ENCODE results near the gene CRIM1. TPM values are rescaled to one million over a fixed set of nuclear protein-coding genes. Genes with fewer than 3 reads are reported as not detected.

Gene CRIM1
- total RNA-seq, 1 donor from 2014 or later = 61.8 TPM

DNA sequence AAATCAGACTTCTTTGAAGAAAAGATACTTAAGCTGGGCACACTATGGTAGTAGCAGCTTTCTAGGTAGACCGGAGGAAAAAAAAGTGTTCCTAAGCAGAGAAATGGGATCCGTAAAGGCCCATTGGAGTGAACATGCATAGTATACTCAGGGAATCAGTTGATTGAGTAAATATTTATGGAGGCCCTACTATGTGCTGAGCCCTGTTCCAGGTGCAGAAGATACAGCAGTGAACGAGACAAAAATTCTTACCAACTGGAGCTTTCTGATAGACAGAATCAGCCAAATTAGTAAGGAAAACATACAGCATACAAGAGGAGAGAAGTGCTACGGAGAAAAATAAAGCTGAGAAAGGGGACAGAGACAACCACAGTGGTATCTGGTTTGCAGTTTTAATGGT lies 28.1 kb downstream of the CRIM1 start:
- Mint-ChIP-seq H3K36me3 (no peaks in the 10 kb centered on the region), H3K27me3 (ENCODE audit: low read depth) (no peaks in the 10 kb centered on the region), H3K4me3 (no peak overlapping the region), H3K27ac (no peak overlapping the region), H3K4me1 (peaks cover 57% of the 10 kb centered on the region), H3K9me3 (no peaks in the 10 kb centered on the region)
- DNase-seq (ENCODE audit: low spot score in 2 of 2, unreplicated experiment in 2 of 2) = no peak
- TF ChIP-seq, protein P1, sequence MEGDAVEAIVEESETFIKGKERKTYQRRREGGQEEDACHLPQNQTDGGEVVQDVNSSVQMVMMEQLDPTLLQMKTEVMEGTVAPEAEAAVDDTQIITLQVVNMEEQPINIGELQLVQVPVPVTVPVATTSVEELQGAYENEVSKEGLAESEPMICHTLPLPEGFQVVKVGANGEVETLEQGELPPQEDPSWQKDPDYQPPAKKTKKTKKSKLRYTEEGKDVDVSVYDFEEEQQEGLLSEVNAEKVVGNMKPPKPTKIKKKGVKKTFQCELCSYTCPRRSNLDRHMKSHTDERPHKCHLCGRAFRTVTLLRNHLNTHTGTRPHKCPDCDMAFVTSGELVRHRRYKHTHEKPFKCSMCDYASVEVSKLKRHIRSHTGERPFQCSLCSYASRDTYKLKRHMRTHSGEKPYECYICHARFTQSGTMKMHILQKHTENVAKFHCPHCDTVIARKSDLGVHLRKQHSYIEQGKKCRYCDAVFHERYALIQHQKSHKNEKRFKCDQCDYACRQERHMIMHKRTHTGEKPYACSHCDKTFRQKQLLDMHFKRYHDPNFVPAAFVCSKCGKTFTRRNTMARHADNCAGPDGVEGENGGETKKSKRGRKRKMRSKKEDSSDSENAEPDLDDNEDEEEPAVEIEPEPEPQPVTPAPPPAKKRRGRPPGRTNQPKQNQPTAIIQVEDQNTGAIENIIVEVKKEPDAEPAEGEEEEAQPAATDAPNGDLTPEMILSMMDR (IDR thresholded peaks at IDR 0.05; ENCODE audit: unreplicated experiment) = no peak

- no peaks in the 10 kb centered on the region for H3K9me3 Mint-ChIP-seq
- TF ChIP-seq, protein P1 (IDR thresholded peaks at IDR 0.05; ENCODE audit: unreplicated experiment) = no peak
- no peak for DNase-seq (ENCODE audit: low spot score in 2 of 2, unreplicated experiment in 2 of 2)
- peaks cover 58% of the 10 kb centered on the region for H3K4me1 Mint-ChIP-seq
- H3K4me3 Mint-ChIP-seq = no peak overlapping the region
- H3K27me3 Mint-ChIP-seq (ENCODE audit: low read depth) = no peaks in the 10 kb centered on the region
- no peaks in the 10 kb centered on the region for H3K36me3 Mint-ChIP-seq
- no peak overlapping the region for H3K27ac Mint-ChIP-seq
Observed at GRCh38 chr2:36384454-36384853, 28.9 kb downstream of the CRIM1 start.

DNA sequence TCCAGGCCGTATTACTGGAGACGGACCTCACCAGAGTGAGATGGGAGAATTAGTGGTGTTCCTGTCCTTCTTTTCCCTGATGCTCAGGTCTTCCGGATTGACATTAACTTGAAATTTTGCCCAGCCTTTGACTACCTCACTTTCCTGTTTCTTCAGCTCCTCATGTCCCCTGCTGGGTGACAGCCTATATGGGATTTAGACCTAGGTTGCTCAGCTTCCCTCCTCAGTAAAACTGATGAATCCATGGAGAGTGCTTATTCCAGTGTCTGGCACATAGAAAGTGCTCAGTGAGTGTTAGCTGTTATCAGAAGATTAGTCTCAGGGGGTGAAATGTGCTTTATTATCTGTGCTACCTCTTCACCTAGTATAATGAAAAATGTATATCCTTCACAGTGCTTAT lies 30.0 kb downstream of the CRIM1 start:
- Mint-ChIP-seq H3K4me1 (peaks cover 50% of the 10 kb centered on the region), H3K9me3 (no peaks in the 10 kb centered on the region), H3K4me3 (no peak overlapping the region), H3K27ac (peak overlapping the region; percentile 41), H3K36me3 (no peaks in the 10 kb centered on the region), H3K27me3 (ENCODE audit: low read depth) (no peaks in the 10 kb centered on the region)
- TF ChIP-seq, protein P1 (IDR thresholded peaks at IDR 0.05; ENCODE audit: unreplicated experiment) = no peak
- DNase-seq (ENCODE audit: low spot score in 2 of 2, unreplicated experiment in 2 of 2) = no peak

DNA sequence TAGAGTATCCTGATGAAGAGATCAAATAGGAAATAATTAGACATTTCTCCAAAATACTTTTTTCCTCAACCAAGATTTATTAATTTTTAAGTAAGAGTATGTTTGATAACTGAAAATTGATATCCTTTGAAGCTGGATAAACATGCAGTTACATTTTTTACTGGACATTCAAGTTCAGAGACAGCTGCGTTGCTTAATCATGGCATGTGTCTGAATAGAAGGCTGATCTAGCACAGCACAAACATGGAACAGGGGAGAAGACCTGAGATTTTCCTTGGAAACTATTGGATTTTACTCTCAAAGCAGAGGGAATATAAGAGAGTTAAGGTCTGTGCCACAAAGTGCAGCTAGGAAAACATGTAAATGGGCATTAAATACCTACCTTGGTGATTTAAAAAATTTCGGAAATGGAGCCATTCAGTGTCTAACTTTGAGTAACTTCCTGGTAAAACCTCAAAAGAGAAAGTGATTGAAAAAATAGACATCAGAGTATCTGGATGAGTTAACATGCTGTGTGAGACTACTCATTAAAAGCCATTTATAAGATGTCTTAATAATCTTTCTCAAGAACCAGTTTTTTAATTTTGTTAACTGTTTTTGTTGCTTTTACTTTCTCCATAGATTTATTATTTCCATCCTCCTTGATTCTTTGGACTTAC lies 31.8 kb downstream of the CRIM1 start:
- DNase-seq (ENCODE audit: low spot score in 2 of 2, unreplicated experiment in 2 of 2) = no peak
- Mint-ChIP-seq H3K27me3 (ENCODE audit: low read depth) (no peaks in the 10 kb centered on the region), H3K27ac (peak overlapping the region; percentile 69), H3K4me1 (peaks cover 45% of the 10 kb centered on the region), H3K9me3 (no peaks in the 10 kb centered on the region), H3K36me3 (no peaks in the 10 kb centered on the region), H3K4me3 (no peak overlapping the region)
- TF ChIP-seq, protein P1 (IDR thresholded peaks at IDR 0.05; ENCODE audit: unreplicated experiment) = no peak

DNA sequence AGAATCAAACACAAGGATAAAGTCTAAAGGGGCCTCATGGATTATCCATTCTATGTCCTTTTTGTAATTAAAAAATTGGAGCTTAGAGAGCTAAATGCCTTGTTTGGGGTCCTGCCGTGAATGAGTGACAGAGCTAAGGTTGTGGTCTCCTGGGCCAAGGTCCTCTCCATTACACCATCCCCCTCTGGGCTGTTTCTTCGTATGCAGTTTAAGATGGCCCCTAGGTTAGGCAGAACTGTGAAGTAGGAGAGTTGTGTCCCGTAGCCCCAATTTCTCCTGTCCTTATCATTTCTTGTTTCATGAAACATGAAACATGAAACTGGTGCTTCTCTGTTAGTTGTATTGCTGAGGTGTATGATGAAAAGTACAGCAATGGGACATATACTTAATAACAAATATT lies 32.9 kb downstream of the CRIM1 start:
- no peaks in the 10 kb centered on the region for H3K27me3 Mint-ChIP-seq (ENCODE audit: low read depth)
- H3K9me3 Mint-ChIP-seq = no peaks in the 10 kb centered on the region
- peak overlapping the region; percentile 81 for H3K27ac Mint-ChIP-seq
- no peaks in the 10 kb centered on the region for H3K36me3 Mint-ChIP-seq
- TF ChIP-seq, protein P1 (IDR thresholded peaks at IDR 0.05; ENCODE audit: unreplicated experiment) = no peak
- no peak for DNase-seq (ENCODE audit: low spot score in 2 of 2, unreplicated experiment in 2 of 2)
- H3K4me3 Mint-ChIP-seq = no peak overlapping the region
- H3K4me1 Mint-ChIP-seq = peaks cover 52% of the 10 kb centered on the region
